HG03280 (cell line): ENCODE data around the gene STT3B.
"Not testable (repeated sequence)": the region's sequence is repeated elsewhere in the genome, so short reads cannot be mapped to it uniquely, and the experiment has no call there.

Experiments used
- ATAC-seq: cut with Tn5 transposase; IDR thresholded peaks from one replicate; pipeline ENCODE4 v1.9.1; 2021; ENCODE audit warnings: mild to moderate bottlenecking, moderate library complexity; ENCODE audit not compliant: unreplicated experiment

Gene STT3B

DNA sequence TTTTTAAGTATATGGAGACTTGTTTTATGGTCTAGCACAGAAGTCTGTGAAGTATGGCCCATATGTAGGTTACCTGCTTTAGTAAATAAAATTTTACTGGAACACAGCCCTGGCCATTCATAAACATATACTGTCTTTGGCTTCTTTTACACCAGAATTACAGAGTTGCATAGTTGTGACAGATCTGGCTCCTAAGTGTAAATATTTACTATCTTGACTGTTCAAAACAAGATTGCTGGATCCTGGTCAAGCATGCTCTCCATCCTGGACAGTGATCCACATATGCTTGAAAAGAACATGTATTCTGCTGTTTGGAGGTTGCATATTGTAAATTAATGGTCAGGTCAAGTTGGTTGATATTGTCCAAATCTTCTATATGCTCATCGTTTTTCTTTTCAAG is 57.9 kb downstream of the STT3B start:
- ATAC-seq, result no peak

- ATAC-seq, result no peak
These were observed 60.0 kb downstream of the STT3B start for GRCh38 chr3:31592764-31593163.

DNA sequence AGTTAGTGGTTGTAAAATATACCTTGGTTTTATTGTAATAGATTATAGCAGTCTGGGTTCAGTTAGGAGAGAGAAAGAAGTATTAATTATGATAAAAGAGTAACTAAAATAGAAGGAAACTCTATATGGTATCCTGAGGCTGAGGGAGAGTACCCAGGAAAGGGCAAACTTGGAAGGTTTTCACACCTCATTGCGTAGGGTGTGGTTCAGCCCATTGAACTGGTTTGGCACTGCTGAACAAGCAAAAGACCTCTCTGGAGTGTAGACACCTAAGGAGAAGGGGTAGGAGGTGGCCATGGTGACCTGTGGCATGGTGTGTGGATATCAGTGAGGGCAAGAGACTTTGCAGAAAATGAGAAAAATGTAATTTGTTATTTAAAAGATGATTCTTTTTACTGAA is 63.5 kb downstream of the STT3B start:
- no peak for ATAC-seq

DNA sequence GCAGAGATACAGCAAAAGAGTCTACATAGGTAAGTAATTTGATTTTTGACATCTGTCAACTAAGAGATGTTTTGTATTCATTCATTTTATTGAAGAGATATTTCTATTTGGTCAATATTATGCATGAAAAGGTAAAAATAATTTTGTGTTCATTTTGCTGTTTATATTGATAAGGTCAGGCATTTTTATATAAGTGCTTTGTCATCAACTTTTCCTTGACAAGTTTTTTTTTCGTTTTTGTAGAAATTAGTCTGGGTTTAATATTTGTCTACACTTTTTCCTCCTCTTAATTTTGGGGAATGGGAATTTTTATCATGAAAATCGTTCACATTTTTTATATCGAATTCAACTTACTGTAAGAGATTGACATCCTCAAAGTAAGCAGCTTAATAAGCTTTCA is 67.7 kb downstream of the STT3B start:
- no peak for ATAC-seq

- not testable (repeated sequence) for ATAC-seq
These were observed 72.6 kb downstream of the STT3B start for GRCh38 chr3:31605333-31605732.

GRCh38 chr3:31606453-31606852 is 73.7 kb downstream of the STT3B start:
- ATAC-seq, result no peak

DNA sequence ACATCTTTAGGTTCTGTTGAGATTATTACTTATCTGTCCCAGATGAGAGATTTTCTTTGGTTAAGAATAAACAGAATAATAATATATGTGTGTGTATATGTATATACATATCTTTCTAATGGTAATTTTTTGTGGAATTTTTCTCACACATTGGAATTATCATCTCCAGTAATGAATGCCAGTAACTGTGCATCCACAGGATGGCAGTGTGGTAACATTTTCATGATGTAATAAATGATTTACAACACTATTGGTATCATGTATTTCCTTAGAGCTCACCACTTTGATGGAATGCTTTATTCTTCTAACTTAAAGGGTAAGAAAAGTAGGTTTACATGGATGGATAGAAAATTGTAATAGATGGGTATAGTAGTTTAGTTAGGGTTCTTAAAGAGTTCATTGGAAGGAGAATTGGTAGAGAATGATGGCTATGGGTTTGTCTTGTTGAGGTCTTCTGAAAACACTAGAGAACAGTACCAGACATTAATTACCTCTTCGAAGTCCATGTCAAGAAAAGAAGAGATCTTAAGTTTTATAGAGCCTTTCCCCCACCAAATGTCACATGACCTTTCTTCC is 78.1 kb downstream of the STT3B start:
- ATAC-seq, result no peak

DNA sequence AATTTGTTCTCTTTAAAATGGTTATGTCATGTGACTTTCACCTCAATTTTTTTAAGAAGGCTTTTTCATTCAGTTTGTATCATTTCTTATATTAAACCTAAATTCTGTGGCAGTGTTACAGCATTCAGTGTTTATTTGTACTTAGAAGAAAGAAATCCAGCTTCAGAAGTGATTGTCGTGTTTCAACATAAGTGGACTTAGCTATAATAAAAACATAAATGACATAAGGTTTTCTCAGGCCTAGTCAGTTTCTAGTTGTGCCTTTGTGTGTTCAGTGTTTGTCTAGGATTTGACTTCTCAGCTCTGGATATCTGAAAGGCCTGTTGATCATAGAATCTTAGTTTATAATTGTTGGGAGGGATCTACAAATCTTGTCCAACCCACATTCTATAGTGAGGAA is 80.5 kb downstream of the STT3B start:
- no peak for ATAC-seq

DNA sequence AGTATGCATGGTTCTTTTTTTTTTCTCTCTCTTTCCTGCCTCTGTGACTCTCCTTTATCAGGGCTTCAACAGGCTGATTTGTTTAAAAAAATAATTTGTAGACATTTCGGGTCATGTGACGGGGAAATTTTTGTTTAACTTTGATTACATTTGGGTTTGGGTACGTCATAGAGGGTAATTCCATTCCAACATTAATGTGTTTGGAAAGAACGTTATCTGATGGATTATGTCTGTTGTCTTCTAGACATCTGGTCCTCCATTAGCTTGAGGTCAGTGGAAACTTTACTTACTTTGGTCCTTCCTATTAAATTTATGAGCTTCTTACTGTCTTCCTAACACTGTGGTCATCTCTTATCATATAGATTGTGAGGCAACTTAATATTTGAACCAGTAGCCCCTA is 80.9 kb downstream of the STT3B start:
- ATAC-seq, result no peak

- no peak for ATAC-seq
These were observed 81.6 kb downstream of the STT3B start for GRCh38 chr3:31614162-31614921.

- ATAC-seq, result no peak
These were observed 82.5 kb downstream of the STT3B start for GRCh38 chr3:31615071-31615875.

DNA sequence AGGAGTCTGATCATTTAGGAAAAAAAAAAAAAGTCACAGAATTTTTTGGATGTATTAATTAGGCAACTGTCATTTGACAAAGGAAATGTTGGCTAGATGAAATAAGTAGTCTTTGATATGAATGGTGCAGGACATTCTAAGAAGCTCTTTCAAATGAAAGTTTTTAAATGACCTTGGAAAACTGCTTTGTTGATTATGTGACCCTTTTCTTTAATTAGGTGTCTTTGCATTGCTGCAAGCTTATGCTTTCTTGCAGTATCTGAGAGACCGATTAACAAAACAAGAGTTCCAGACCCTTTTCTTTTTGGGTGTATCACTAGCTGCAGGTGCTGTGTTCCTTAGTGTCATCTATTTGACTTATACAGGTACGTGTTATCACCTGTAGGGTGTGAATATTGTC is 84.0 kb downstream of the STT3B start:
- ATAC-seq, result no peak

GRCh38 chr3:31620656-31621055 is 87.9 kb downstream of the STT3B start:
- no peak for ATAC-seq

- ATAC-seq, result no peak
These were observed 88.6 kb downstream of the STT3B start for GRCh38 chr3:31621314-31621713.

GRCh38 chr3:31622636-31623288 is 90.0 kb downstream of the STT3B start:
- ATAC-seq, result peak; percentile 58

- ATAC-seq, result peak; percentile 43
These were observed 91.5 kb downstream of the STT3B start for GRCh38 chr3:31624083-31624709.

DNA sequence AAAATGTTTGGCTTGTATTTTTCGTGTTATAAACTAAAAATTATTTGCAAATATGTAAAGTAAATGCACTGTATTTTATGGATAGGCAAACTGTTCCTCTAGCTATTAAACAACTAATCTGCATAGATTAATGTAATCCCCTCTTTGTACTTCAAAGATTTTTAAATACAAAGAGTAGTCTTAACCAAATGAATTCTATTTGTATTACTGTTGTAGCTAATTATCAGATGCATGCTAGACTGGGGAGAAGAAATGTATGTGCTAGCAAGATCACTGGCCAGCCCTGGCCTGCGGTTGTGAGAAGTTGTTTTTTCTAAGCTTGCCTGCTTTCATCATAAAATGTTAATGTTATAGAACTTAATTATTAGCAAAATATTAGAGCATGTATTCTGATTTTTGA is 92.6 kb downstream of the STT3B start:
- no peak for ATAC-seq

- ATAC-seq, result no peak
These were observed 96.3 kb downstream of the STT3B start for GRCh38 chr3:31629054-31629453.

DNA sequence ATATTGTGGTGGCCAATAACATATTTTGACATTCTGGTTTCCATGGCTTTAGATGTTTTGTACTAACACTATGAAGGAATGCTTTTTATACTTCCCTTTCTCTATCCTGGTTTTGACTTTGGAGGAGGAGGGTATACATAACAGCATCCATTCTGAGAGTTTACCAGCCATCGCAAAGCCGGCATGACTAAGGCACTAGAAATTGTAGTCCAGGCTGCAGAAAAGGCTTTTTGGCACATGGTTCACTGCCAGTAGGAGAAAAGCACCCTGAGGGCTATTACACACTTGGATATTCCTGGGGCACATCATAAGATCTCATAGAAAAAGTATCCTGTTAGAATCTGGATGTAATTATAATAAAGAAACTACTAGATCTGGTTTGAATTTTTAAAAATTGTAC is 101.8 kb downstream of the STT3B start:
- ATAC-seq, result no peak

DNA sequence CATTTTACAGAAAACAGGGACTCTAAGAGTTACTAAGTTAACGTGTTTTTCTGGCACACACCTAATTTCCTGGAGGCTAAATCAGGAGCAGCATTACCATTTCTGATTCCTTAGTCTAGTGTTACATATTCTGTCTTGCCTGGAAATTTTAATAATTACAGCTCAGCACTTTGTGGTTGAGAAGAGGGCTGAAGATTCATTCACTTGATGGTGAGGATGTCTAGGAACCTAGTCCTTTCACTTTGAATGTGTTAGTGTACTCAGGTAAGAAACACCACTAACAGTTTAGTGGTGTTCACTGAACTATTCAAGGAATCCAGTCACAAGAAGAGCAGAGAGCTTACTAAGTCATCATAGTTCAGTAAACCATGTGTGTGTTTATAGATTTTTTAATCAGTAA is 102.8 kb downstream of the STT3B start:
- ATAC-seq, result no peak

DNA sequence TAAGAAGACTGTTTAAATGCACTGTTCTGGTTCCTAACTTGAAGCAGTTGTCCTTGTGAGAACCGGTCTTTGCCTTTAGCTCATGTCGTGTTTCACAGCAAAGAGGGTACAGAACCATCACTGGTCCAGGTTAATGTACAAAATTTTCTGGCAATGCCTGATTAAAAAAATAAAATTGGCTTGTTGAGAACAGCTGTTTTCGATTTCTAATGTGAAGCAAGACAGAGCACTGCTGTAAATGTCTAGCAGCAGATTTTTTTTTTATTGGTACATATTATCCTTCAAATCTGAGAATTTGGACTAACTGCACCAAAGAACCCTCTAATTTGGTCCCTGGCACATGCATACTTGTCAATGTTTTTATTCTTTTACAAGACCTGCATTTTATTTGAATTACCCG is 103.3 kb downstream of the STT3B start:
- no peak for ATAC-seq
